H1 (cell line): ENCODE data around the gene CCDC138. TPM values are rescaled to one million over a fixed set of nuclear protein-coding genes. Genes with fewer than 3 reads are reported as not detected.

ENCODE experiments used
- CTCF ChIA-PET: fragments of 300-600 bp; sonication (Branson Sonifier 250); formaldehyde crosslinking; loops from one replicate; lab custom pipeline; 2021; ENCODE audit not compliant: partially characterized antibody; lab: Charles Lee
- POLR2A ChIA-PET: fragments of 300-600 bp; sonication (Branson Sonifier 250); formaldehyde crosslinking; loops from one replicate; lab custom pipeline; 2021; ENCODE audit warnings: inconsistent platforms; ENCODE audit not compliant: partially characterized antibody; lab: Charles Lee
- DNase-seq, 2 experiments: peaks; one replicate each; pipeline versions ENCODE4 v3.0.0 to v3.0.0-alpha.2; 2010 to 2022; ENCODE audit warnings: low spot score in 2 of 2, low read depth in 1 of 2, mixed read lengths in 1 of 2
- FAIRE-seq: peaks from 2 replicates; lab custom pipeline; 2011; peaks lifted over from hg19 to GRCh38; lab: Jason Lieb, UNC
- H2AFZ ChIP-seq: 2 replicates; pipeline ENCODE4 v1.8.1; 2012; ENCODE audit warnings: low read length, inconsistent platforms
- H2AK5ac ChIP-seq: 2 replicates; pipeline ENCODE4 v1.6.1; 2013; ENCODE audit warnings: low read depth, low read length
- H2BK120ac ChIP-seq: replicated peaks from 2 replicates; pipeline ENCODE3; 2013; ENCODE audit warnings: low read depth, low read length, inconsistent platforms
- H2BK12ac ChIP-seq: 2 replicates; pipeline ENCODE4 v1.6.1; 2013; ENCODE audit warnings: low read depth, low read length
- H2BK15ac ChIP-seq: 2 replicates; pipeline ENCODE4 v1.6.1; 2013; ENCODE audit warnings: low read length
- H2BK20ac ChIP-seq: 2 replicates; pipeline ENCODE4 v1.6.1; 2013; ENCODE audit warnings: low read length
- H2BK5ac ChIP-seq: 2 replicates; pipeline ENCODE4 v1.6.1; 2013; ENCODE audit warnings: low read depth, low read length
- H3K14ac ChIP-seq: 2 replicates; pipeline ENCODE4 v1.6.1; 2013; ENCODE audit warnings: inconsistent platforms; ENCODE audit not compliant: insufficient read length
- H3K18ac ChIP-seq: 2 replicates; pipeline ENCODE4 v1.6.1; 2013; ENCODE audit warnings: low read length; ENCODE audit errors: extremely low read depth
- H3K23ac ChIP-seq: 2 replicates; pipeline ENCODE4 v1.6.1; 2013; ENCODE audit warnings: inconsistent platforms; ENCODE audit not compliant: insufficient read length
- H3K23me2 ChIP-seq: 2 replicates; pipeline ENCODE4 v1.6.1; 2013; ENCODE audit warnings: low read depth, low read length
- H3K27ac ChIP-seq: 2 replicates; pipeline ENCODE4 v1.6.1; 2011; ENCODE audit warnings: low read depth, low read length, inconsistent platforms
- H3K27me3 ChIP-seq, 4 experiments: replicated peaks in 1 of 4; 1 replicate in 1 of 4; 2 replicates in 3 of 4; pipeline versions ENCODE4 v1.6.1 to v1.8.1; 2011 to 2013; ENCODE audit warnings: low read length in 3 of 4, mild to moderate bottlenecking in 3 of 4, inconsistent platforms in 2 of 4, mixed read lengths in 2 of 4, moderate library complexity in 1 of 4; ENCODE audit not compliant: control insufficient read depth in 3 of 4, insufficient read depth in 3 of 4; ENCODE audit errors: extremely low read depth in 1 of 4
- H3K36me3 ChIP-seq, 4 experiments: 2 replicates each; pipeline versions ENCODE4 v1.6.1 to v1.8.1; 2011 to 2013; ENCODE audit warnings: mild to moderate bottlenecking in 4 of 4, low read length in 3 of 4, moderate library complexity in 2 of 4, control low read depth in 1 of 4, inconsistent platforms in 1 of 4; ENCODE audit not compliant: insufficient read depth in 4 of 4, control insufficient read depth in 2 of 4
- H3K4ac ChIP-seq: replicated peaks from 2 replicates; pipeline ENCODE3; 2013; ENCODE audit warnings: low read length, low read depth, mixed read lengths, inconsistent platforms; ENCODE audit not compliant: insufficient read length
- H3K4me1 ChIP-seq, 4 experiments: replicated peaks in 1 of 4; 1 replicate in 1 of 4; 2 replicates in 3 of 4; pipeline versions ENCODE4 v1.6.1 to v1.8.1; 2011 to 2013; ENCODE audit warnings: low read length in 3 of 4, inconsistent platforms in 2 of 4, mixed read lengths in 1 of 4; ENCODE audit not compliant: insufficient read depth in 4 of 4, control insufficient read depth in 3 of 4
- H3K4me2 ChIP-seq, 2 experiments: 2 replicates each; pipeline versions ENCODE4 v1.6.1 to v1.8.1; 2011 to 2013; ENCODE audit warnings: low read depth in 2 of 2, low read length in 2 of 2, control low read depth in 1 of 2, inconsistent platforms in 1 of 2, mild to moderate bottlenecking in 1 of 2; ENCODE audit not compliant: insufficient read depth in 1 of 2
- H3K4me3 ChIP-seq, 4 experiments: fragments of 200-600, 300-600 bp in 1 of 4; sonication (generic), shearing (Covaris generic), sonication (Bioruptor Twin) in 1 of 4; 2 replicates each; pipeline versions ENCODE4 v1.5.1 to v1.8.1; 2011 to 2016; ENCODE audit warnings: low read length in 4 of 4, low read depth in 3 of 4, control low read depth in 2 of 4, inconsistent platforms in 2 of 4, mild to moderate bottlenecking in 2 of 4, mixed read lengths in 1 of 4, moderate library complexity in 1 of 4; ENCODE audit not compliant: insufficient read depth in 2 of 4; ENCODE audit errors: extremely low read depth in 1 of 4
- H3K56ac ChIP-seq: replicated peaks from 2 replicates; pipeline ENCODE3; 2013; ENCODE audit warnings: low read depth, mild to moderate bottlenecking, mixed read lengths, low read length, inconsistent platforms; ENCODE audit not compliant: insufficient read length
- H3K79me1 ChIP-seq: 2 replicates; pipeline ENCODE4 v1.6.1; 2013; ENCODE audit warnings: low read depth, low read length, control low read depth
- H3K79me2 ChIP-seq, 2 experiments: 2 replicates each; pipeline versions ENCODE4 v1.6.1 to v1.8.1; 2012 to 2013; ENCODE audit warnings: low read length in 2 of 2, mild to moderate bottlenecking in 2 of 2, inconsistent platforms in 1 of 2; ENCODE audit not compliant: insufficient read depth in 2 of 2, control insufficient read depth in 1 of 2
- H3K9ac ChIP-seq, 4 experiments: replicated peaks in 1 of 4; 1 replicate in 1 of 4; 2 replicates in 3 of 4; pipeline versions ENCODE4 v1.6.1 to v1.8.1; 2011 to 2013; ENCODE audit warnings: low read depth in 3 of 4, low read length in 3 of 4, control low read depth in 2 of 4, mild to moderate bottlenecking in 2 of 4, moderate library complexity in 2 of 4, inconsistent platforms in 1 of 4; ENCODE audit errors: extremely low read depth in 1 of 4
- H3K9me3 ChIP-seq, 2 experiments: 2 replicates each; pipeline versions ENCODE4 v1.6.1 to v1.8.1; 2012 to 2013; ENCODE audit warnings: mild to moderate bottlenecking in 2 of 2, moderate library complexity in 2 of 2, control low read depth in 1 of 2, inconsistent platforms in 1 of 2, low read depth in 1 of 2, low read length in 1 of 2, mixed read lengths in 1 of 2; ENCODE audit not compliant: insufficient read depth in 2 of 2
- H4K20me1 ChIP-seq, 2 experiments: replicated peaks in 1 of 2; 2 replicates each; pipeline versions ENCODE3 to v1.8.1; 2011 to 2013; ENCODE audit warnings: inconsistent platforms in 2 of 2, low read length in 2 of 2, mild to moderate bottlenecking in 1 of 2; ENCODE audit not compliant: insufficient read depth in 2 of 2, control insufficient read depth in 1 of 2
- H4K5ac ChIP-seq: 2 replicates; pipeline ENCODE4 v1.6.1; 2013; ENCODE audit warnings: low read length, low read depth, mixed read lengths, inconsistent platforms; ENCODE audit not compliant: insufficient read length
- H4K8ac ChIP-seq: 2 replicates; pipeline ENCODE4 v1.8.0; 2013; ENCODE audit warnings: mild to moderate bottlenecking, moderate library complexity, low read length, inconsistent platforms; ENCODE audit not compliant: insufficient read depth; ENCODE audit errors: extremely low read depth
- H4K91ac ChIP-seq: replicated peaks from 2 replicates; pipeline ENCODE3; 2013; ENCODE audit warnings: low read length, mixed read lengths, inconsistent platforms; ENCODE audit not compliant: insufficient read length
- ATF3 ChIP-seq: IDR thresholded peaks from 2 replicates; pipeline ENCODE4 v1.6.1; 2011; ENCODE audit warnings: low read depth, mild to moderate bottlenecking, low read length; ENCODE audit not compliant: insufficient read depth
- CBX8 ChIP-seq: fragments of 300-800, 300-1000 bp; sonication (generic); IDR thresholded peaks from 2 replicates; pipeline ENCODE4 v1.7.1; 2016; ENCODE audit warnings: low read depth, low read length, borderline replicate concordance
- CHD1 ChIP-seq: IDR thresholded peaks from 2 replicates; pipeline ENCODE4 v1.6.1; 2012; ENCODE audit warnings: low read depth, low read length, improper control_type of control experiment
- CTCF ChIP-seq, 3 experiments: IDR thresholded peaks; 1 replicate in 2 of 3; 2 replicates in 1 of 3; pipeline versions ENCODE4 v1.5.1 to v1.6.1; 2011; ENCODE audit warnings: low read length in 3 of 3, mild to moderate bottlenecking in 3 of 3, inconsistent platforms in 2 of 3, low read depth in 1 of 3, moderate library complexity in 1 of 3; ENCODE audit not compliant: insufficient read depth in 1 of 3; ENCODE audit errors: control extremely low read depth in 1 of 3
- EP300 ChIP-seq, 2 experiments: IDR thresholded peaks; 1 replicate in 1 of 2; 2 replicates in 1 of 2; pipeline ENCODE4 v1.6.1; 2011 to 2012; ENCODE audit warnings: low read depth in 2 of 2, low read length in 2 of 2, mild to moderate bottlenecking in 2 of 2, borderline replicate concordance in 1 of 2, inconsistent platforms in 1 of 2, moderate library complexity in 1 of 2
- JUND ChIP-seq: IDR thresholded peaks from 2 replicates; pipeline ENCODE4 v1.6.1; 2011; ENCODE audit warnings: mild to moderate bottlenecking, improper control_type of control experiment, low read length
- KDM4A ChIP-seq: IDR thresholded peaks from one replicate; pipeline ENCODE4 v1.7.1; 2012; ENCODE audit warnings: low read depth, mild to moderate bottlenecking, moderate library complexity, low read length, inconsistent platforms; ENCODE audit not compliant: severe bottlenecking
- MAFK ChIP-seq: IDR thresholded peaks from 2 replicates; pipeline ENCODE4 v1.6.1; 2012; ENCODE audit warnings: low read depth, mild to moderate bottlenecking, improper control_type of control experiment, low read length
- SIN3A ChIP-seq, 2 experiments: IDR thresholded peaks in 1 of 2; conservative IDR thresholded peaks in 1 of 2; 2 replicates each; pipeline ENCODE4 v1.6.1; 2011 to 2012; ENCODE audit warnings: low read length in 2 of 2, improper control_type of control experiment in 1 of 2, low read depth in 1 of 2, mild to moderate bottlenecking in 1 of 2
- SUZ12 ChIP-seq: fragments of 200-600 bp; sonication (generic); IDR thresholded peaks from 2 replicates; pipeline ENCODE4 v1.6.1; 2012; ENCODE audit warnings: mild to moderate bottlenecking, inconsistent platforms, low read length, moderate library complexity, mixed read lengths
- TAF1 ChIP-seq: IDR thresholded peaks from 2 replicates; pipeline ENCODE4 v1.6.1; 2011; ENCODE audit warnings: mild to moderate bottlenecking, low read depth, low read length
- WGBS, 2 experiments: shearing (Covaris generic) in 1 of 2; methylation state at CpG; one replicate each; pipeline versions ENCODE4 v1.1.6 to v1.1.7; 2013 to 2015; ENCODE audit warnings: low lambda C conversion rate in 2 of 2, mixed read lengths in 2 of 2, inconsistent platforms in 1 of 2, low coverage in 1 of 2, missing lambda C conversion rate in 1 of 2; ENCODE audit not compliant: insufficient replicate concordance in 2 of 2, insufficient coverage in 1 of 2, insufficient read length in 1 of 2; ENCODE audit errors: extremely low coverage in 1 of 2, missing lambda C conversion rate in 1 of 2; 5-methylcytosine and 5-hydroxymethylcytosine counted together
- polyA plus RNA-seq, 7 experiments: library from polyadenylated mRNA; depleted of rRNA in 3 of 7; stranded (reverse) in 5 of 7; unstranded in 2 of 7; fragments of >200 nt in 5 of 7; fragments of 200-250 nt in 2 of 7; gene quantifications; 1 replicate in 5 of 7; 2 replicates in 1 of 7; 4 replicates in 1 of 7; pipeline versions ENCODE4 v1.2.1 to v1.2.3, GENCODE V29; 2011 to 2013; ENCODE audit warnings: missing spikeins in 2 of 7, mixed read lengths in 2 of 7
- total RNA-seq: library from RNA; stranded (reverse); fragmentation: NEBNext Ultra II Directional; extraction: Animal tissue kit (Norgen Biotek cat#: 25700); gene quantifications from 2 replicates; pipeline ENCODE4 v1.2.1, GENCODE V29; 2021

CCDC138 gene
- total and polyA plus RNA-seq, 2 of the 8 experiments (the other 6 are each of a cell fraction or from before 2014, with no cell fraction given) = 8.3 to 29.8 TPM

DNA sequence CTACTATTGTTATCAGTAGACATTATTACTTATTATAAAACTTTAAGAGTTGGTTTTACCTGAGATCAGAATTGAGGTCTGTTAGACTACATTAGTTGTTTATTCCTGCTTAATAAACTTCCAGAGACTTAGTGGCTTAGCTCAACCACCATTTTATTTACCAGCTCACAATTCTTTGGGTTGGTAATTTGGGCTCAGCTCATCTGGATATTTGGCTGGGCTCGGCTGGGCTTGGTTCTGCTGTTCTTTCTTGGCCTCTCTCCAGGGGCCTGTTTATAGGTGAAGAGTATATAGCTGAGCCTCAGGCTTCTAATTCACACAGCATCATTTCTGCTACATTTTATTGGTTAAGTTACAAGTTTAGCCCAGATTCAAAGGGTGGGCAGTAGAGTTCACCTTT lies 67.9 kb downstream of the CCDC138 start:
- no peak overlapping the region for H3K14ac ChIP-seq
- H2BK20ac ChIP-seq = no peak overlapping the region
- no peaks in the 10 kb centered on the region for H3K27me3 ChIP-seq
- H2BK12ac ChIP-seq = no peak overlapping the region
- DNase-seq = no peak
- no peaks in the 10 kb centered on the region for H4K20me1 ChIP-seq
- H3K79me2 ChIP-seq = no peaks in the 10 kb centered on the region
- H2BK15ac ChIP-seq = no peak overlapping the region
- H3K4me3 ChIP-seq = no peak overlapping the region
- H4K5ac ChIP-seq = no peak overlapping the region
- no peak overlapping the region for H4K91ac ChIP-seq
- no peak overlapping the region for H3K27ac ChIP-seq
- no peak overlapping the region for H3K56ac ChIP-seq
- H3K4ac ChIP-seq = no peak overlapping the region
- no peaks in the 10 kb centered on the region for H3K79me1 ChIP-seq
- H3K9me3 ChIP-seq = no peaks in the 10 kb centered on the region
- no peaks in the 10 kb centered on the region for H3K4me1 ChIP-seq
- H3K18ac ChIP-seq = no peak overlapping the region
- H3K4me2 ChIP-seq = no peak overlapping the region
- H3K23me2 ChIP-seq = no peaks in the 10 kb centered on the region
- no peak overlapping the region for H2BK5ac ChIP-seq
- FAIRE-seq = no peak
- peaks cover 0 to 24% (median 10%) of the 10 kb centered on the region in 4 experiments; a peak in 5 of 8 replicates for H3K36me3 ChIP-seq
- no peak overlapping the region for H3K23ac ChIP-seq
- no peak overlapping the region for H2BK120ac ChIP-seq
- H2AK5ac ChIP-seq = no peak overlapping the region
- H2AFZ ChIP-seq = no peak overlapping the region
- ChIA-PET POLR2A (no interaction called here), CTCF (interaction anchor here (0.7 to 1.1 kb wide), 4 partner anchors 51 to 144 kb away, joined by 3 to 6 read pairs (median 4); no protein-coding TSS in a partner anchor)
- H3K9ac ChIP-seq = no peak overlapping the region
- no peak overlapping the region for H4K8ac ChIP-seq
- WGBS, 2 experiments = 73% methylated on average over 1 of the region's 1 CpG; no CpG with 5 or more reads in 1 of the 2 experiments
- no peak for TF ChIP-seq ATF3
- TF ChIP-seq SIN3A (conservative IDR thresholded peaks at IDR 0.05 in 1 of 2, IDR thresholded peaks at IDR 0.05 in 1 of 2; ENCODE audit: low read depth in 1 of 2, low read length in 2 of 2) = no peak
- no peak for TF ChIP-seq CTCF (IDR thresholded peaks at IDR 0.05; ENCODE audit: control extremely low read depth in 1 of 3, insufficient read depth in 1 of 3, low read depth in 1 of 3, low read length in 3 of 3)
- no peak for TF ChIP-seq MAFK
- no peak for TF ChIP-seq TAF1
- TF ChIP-seq KDM4A = no peak
- no peak for TF ChIP-seq EP300 (IDR thresholded peaks at IDR 0.05; ENCODE audit: borderline replicate concordance in 1 of 2, low read depth in 2 of 2, low read length in 2 of 2)
- no peak for TF ChIP-seq JUND
- no peak for TF ChIP-seq CBX8
- TF ChIP-seq SUZ12 = no peak
- no peak for TF ChIP-seq CHD1
